ENCODE data around the gene DPAGT1.

GRCh38 chr11:119149786-119150275 lies 48.2 kb upstream of the DPAGT1 start:
- TF ChIP-seq, protein P1, sequence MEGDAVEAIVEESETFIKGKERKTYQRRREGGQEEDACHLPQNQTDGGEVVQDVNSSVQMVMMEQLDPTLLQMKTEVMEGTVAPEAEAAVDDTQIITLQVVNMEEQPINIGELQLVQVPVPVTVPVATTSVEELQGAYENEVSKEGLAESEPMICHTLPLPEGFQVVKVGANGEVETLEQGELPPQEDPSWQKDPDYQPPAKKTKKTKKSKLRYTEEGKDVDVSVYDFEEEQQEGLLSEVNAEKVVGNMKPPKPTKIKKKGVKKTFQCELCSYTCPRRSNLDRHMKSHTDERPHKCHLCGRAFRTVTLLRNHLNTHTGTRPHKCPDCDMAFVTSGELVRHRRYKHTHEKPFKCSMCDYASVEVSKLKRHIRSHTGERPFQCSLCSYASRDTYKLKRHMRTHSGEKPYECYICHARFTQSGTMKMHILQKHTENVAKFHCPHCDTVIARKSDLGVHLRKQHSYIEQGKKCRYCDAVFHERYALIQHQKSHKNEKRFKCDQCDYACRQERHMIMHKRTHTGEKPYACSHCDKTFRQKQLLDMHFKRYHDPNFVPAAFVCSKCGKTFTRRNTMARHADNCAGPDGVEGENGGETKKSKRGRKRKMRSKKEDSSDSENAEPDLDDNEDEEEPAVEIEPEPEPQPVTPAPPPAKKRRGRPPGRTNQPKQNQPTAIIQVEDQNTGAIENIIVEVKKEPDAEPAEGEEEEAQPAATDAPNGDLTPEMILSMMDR (IDR thresholded peaks at IDR 0.05), result no peak
- no peak for TF ChIP-seq POLR2A (IDR thresholded peaks at IDR 0.05)
